K562 (cell line): ENCODE data around the gene TRAPPC2B. TPM values are rescaled to one million over a fixed set of nuclear protein-coding genes. Genes with fewer than 3 reads are reported as not detected.

ENCODE experiments used
- CEBPG ChIP-seq, 3 experiments: fragments of 200-800 bp in 1 of 3; sonication (Bioruptor generic) in 1 of 3; sonication (generic) in 1 of 3; formaldehyde crosslinking in 1 of 3; IDR thresholded peaks in 2 of 3; conservative IDR thresholded peaks in 1 of 3; 2 replicates each; pipeline versions ENCODE4 v1.6.1 to v1.8.0; 2016 to 2022; ENCODE audit warnings: missing compliant biosample characterization in 2 of 3, missing genetic modification characterization in 2 of 3, mild to moderate bottlenecking in 1 of 3, missing genetic modification reagents in 1 of 3
- ETV5 ChIP-seq: sonication (generic); formaldehyde crosslinking; IDR thresholded peaks from 2 replicates; pipeline ENCODE4 v1.4.0; 2020; ENCODE audit warnings: low read depth, mild to moderate bottlenecking, missing genetic modification reagents
- IRF1 ChIP-seq: sonication (generic); formaldehyde crosslinking; IDR thresholded peaks from 2 replicates; pipeline ENCODE4 v1.8.0; 2022; ENCODE audit warnings: missing genetic modification reagents, mild to moderate bottlenecking, borderline replicate concordance
- PHB2 ChIP-seq: fragments of 450-650 bp; IDR thresholded peaks from 2 replicates; pipeline ENCODE4 v1.6.1; 2017; ENCODE audit warnings: low read depth
- SRSF7 ChIP-seq: fragments of 200-400 bp; formaldehyde crosslinking; optimal IDR thresholded peaks from 2 replicates; pipeline ENCODE3; 2017; ENCODE audit warnings: mild to moderate bottlenecking, low read depth, low read length
- TCFL5 ChIP-seq: fragments of 250-450 bp; sonication (Bioruptor Pico); conservative IDR thresholded peaks from 2 replicates; pipeline ENCODE4 v1.6.1; 2021; ENCODE audit warnings: mild to moderate bottlenecking, moderate library complexity, matching md5 sums
- TGIF2 ChIP-seq: sonication (generic); formaldehyde crosslinking; IDR thresholded peaks from 2 replicates; pipeline ENCODE4 v1.8.1; 2022; ENCODE audit warnings: mild to moderate bottlenecking, missing genetic modification reagents, moderate library complexity
- ZBTB17 ChIP-seq: fragments of 450-650 bp; formaldehyde crosslinking; IDR thresholded peaks from 2 replicates; pipeline ENCODE4 v1.4.0; 2020; ENCODE audit warnings: mild to moderate bottlenecking
- ZFP30 ChIP-seq: fragments of 250-450 bp; sonication (Bioruptor Pico); IDR thresholded peaks from 2 replicates; pipeline ENCODE4 v1.8.0; 2022; ENCODE audit warnings: moderate library complexity, mild to moderate bottlenecking, inconsistent platforms, borderline replicate concordance
- ZKSCAN8 ChIP-seq: fragments of 200-800 bp; sonication (Bioruptor generic); IDR thresholded peaks from 2 replicates; pipeline ENCODE4 v1.6.1; 2016; ENCODE audit warnings: missing genetic modification characterization, missing compliant biosample characterization
- ZNF316 ChIP-seq: fragments of 450-650 bp; IDR thresholded peaks from 2 replicates; pipeline ENCODE4 v1.6.1; 2016
- ZNF324 ChIP-seq: fragments of 250-450 bp; sonication (Bioruptor Pico); IDR thresholded peaks from 2 replicates; pipeline ENCODE4 v1.4.0; 2020; ENCODE audit warnings: mild to moderate bottlenecking
- ZNF609 ChIP-seq: sonication (generic); formaldehyde crosslinking; IDR thresholded peaks from 2 replicates; pipeline ENCODE4 v1.8.1; 2023; ENCODE audit warnings: missing genetic modification reagents, mild to moderate bottlenecking, borderline replicate concordance
- ZNF764 ChIP-seq: fragments of 250-450 bp; sonication (Bioruptor Pico); IDR thresholded peaks from 2 replicates; pipeline ENCODE4 v1.4.0; 2020; ENCODE audit warnings: low read depth, mild to moderate bottlenecking, moderate library complexity
- polyA plus RNA-seq, 8 experiments: library from polyadenylated mRNA; depleted of rRNA in 4 of 8; stranded (reverse) in 5 of 8; unstranded in 3 of 8; fragments of >200 nt; fragmentation: Nextera tagmentation in 2 of 8; fragmentation: Illumina TruSeq in 1 of 8; extraction: Ambion mirVana in 2 of 8; extraction: Trizol in 1 of 8; gene quantifications; 2 replicates each; pipeline versions ENCODE4 v1.2.1 to v1.2.3, GENCODE V29; 2011 to 2014; ENCODE audit warnings: inconsistent platforms in 1 of 8, missing spikeins in 1 of 8
- total RNA-seq, 7 experiments: library from RNA; depleted of rRNA in 6 of 7; stranded (reverse); fragments of >200 nt in 6 of 7; fragmentation: Illumina TruSeq in 2 of 7; extraction: Trizol in 2 of 7; gene quantifications; 2 replicates each; pipeline versions ENCODE4 v1.2.1 to v1.2.3, GENCODE V29; 2011 to 2021; ENCODE audit warnings: low replicate concordance in 1 of 7
- TF ChIP-seq, protein P1 (sequence below): fragments of 150-350 bp; IDR thresholded peaks from 2 replicates; pipeline ENCODE4 v1.6.1; 2014; ENCODE audit warnings: low read depth, mild to moderate bottlenecking, low read length, borderline replicate concordance
- TF ChIP-seq, protein P2 (sequence below): fragments of 200-400 bp; formaldehyde crosslinking; IDR thresholded peaks from 2 replicates; pipeline ENCODE4 v1.6.1; 2017; ENCODE audit warnings: mild to moderate bottlenecking, low read depth, low read length, moderate library complexity

Gene TRAPPC2B
- total and polyA plus RNA-seq, 9 of the 15 experiments (the other 6 are each of a cell fraction or from before 2014, with no cell fraction given), result 2.2 to 20.4 (median 4.6) TPM

DNA sequence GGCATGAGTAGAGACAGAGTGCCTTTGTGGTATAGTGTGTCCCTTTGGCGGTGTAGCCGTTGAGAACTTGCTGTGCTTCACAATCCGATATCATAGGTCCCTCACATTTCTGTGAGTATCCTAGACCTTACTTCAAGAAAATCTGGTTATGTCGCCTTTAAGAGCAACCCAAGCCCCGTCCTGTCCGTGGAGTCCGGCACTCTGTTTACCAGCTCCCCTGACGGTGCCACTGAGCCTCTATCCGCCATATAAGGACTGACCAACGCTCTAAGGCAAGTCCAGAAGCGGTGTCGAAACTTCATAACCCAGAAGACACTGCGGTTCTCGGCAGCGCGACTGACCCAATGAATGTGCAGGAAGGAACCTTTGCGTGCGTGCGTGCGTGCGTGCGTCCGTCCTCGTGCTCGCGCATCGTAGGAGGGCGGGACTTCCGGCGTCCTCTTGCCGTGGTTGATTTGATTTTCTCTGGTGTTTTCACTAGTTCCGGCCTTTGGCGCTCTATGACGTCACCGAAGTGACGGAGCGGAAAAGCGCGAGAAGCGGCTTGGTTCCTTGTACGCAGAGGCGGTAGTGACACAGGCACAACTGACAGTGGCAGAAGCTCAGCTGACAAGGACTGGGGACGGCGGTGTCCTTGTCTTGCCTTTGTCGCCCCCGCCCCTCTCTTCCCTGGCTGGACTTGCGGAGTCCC lies at the start of gene TRAPPC2B, which contains the start of gene ZNF547 (continued):
- TF ChIP-seq, protein P1, sequence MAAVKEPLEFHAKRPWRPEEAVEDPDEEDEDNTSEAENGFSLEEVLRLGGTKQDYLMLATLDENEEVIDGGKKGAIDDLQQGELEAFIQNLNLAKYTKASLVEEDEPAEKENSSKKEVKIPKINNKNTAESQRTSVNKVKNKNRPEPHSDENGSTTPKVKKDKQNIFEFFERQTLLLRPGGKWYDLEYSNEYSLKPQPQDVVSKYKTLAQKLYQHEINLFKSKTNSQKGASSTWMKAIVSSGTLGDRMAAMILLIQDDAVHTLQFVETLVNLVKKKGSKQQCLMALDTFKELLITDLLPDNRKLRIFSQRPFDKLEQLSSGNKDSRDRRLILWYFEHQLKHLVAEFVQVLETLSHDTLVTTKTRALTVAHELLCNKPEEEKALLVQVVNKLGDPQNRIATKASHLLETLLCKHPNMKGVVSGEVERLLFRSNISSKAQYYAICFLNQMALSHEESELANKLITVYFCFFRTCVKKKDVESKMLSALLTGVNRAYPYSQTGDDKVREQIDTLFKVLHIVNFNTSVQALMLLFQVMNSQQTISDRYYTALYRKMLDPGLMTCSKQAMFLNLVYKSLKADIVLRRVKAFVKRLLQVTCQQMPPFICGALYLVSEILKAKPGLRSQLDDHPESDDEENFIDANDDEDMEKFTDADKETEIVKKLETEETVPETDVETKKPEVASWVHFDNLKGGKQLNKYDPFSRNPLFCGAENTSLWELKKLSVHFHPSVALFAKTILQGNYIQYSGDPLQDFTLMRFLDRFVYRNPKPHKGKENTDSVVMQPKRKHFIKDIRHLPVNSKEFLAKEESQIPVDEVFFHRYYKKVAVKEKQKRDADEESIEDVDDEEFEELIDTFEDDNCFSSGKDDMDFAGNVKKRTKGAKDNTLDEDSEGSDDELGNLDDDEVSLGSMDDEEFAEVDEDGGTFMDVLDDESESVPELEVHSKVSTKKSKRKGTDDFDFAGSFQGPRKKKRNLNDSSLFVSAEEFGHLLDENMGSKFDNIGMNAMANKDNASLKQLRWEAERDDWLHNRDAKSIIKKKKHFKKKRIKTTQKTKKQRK, result no peak
- TF ChIP-seq ZFP30 (CRISPR knock-in tag) (no peak), ZKSCAN8 (CRISPR knock-in tag) (no peak), ZBTB17 (CRISPR knock-in tag) (no peak), IRF1 (no peak), ZNF316 (no peak), CEBPG (CRISPR knock-in tag; IDR thresholded peaks at IDR 0.05) (peak; percentile 91), CEBPG (tag; conservative IDR thresholded peaks at IDR 0.05 in 1 of 2, IDR thresholded peaks at IDR 0.05 in 1 of 2) (peak in 1 of 2 experiments; percentile 37; a peak in 2 of 4 replicates), PHB2 (no peak), ETV5 (CRISPR knock-in tag) (no peak), TCFL5 (CRISPR knock-in tag) (no peak), ZNF324 (CRISPR knock-in tag) (no peak), ZNF609 (CRISPR knock-in tag) (no peak), ZNF764 (CRISPR knock-in tag) (no peak), TGIF2 (CRISPR knock-in tag) (no peak), SRSF7 (no peak)
- TF ChIP-seq, protein P2, sequence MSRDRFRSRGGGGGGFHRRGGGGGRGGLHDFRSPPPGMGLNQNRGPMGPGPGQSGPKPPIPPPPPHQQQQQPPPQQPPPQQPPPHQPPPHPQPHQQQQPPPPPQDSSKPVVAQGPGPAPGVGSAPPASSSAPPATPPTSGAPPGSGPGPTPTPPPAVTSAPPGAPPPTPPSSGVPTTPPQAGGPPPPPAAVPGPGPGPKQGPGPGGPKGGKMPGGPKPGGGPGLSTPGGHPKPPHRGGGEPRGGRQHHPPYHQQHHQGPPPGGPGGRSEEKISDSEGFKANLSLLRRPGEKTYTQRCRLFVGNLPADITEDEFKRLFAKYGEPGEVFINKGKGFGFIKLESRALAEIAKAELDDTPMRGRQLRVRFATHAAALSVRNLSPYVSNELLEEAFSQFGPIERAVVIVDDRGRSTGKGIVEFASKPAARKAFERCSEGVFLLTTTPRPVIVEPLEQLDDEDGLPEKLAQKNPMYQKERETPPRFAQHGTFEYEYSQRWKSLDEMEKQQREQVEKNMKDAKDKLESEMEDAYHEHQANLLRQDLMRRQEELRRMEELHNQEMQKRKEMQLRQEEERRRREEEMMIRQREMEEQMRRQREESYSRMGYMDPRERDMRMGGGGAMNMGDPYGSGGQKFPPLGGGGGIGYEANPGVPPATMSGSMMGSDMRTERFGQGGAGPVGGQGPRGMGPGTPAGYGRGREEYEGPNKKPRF, result no peak
